HG03469 (cell line): ENCODE data around the gene GNA15.
"Not testable (repeated sequence)": the region's sequence is repeated elsewhere in the genome, so short reads cannot be mapped to it uniquely, and the experiment has no call there.

Experiments
- ATAC-seq: cut with Tn5 transposase; IDR thresholded peaks from one replicate; pipeline ENCODE4 v1.9.1; 2021; ENCODE audit warnings: mild to moderate bottlenecking, moderate library complexity, moderate number of reproducible peaks; ENCODE audit not compliant: unreplicated experiment

GNA15 gene

DNA sequence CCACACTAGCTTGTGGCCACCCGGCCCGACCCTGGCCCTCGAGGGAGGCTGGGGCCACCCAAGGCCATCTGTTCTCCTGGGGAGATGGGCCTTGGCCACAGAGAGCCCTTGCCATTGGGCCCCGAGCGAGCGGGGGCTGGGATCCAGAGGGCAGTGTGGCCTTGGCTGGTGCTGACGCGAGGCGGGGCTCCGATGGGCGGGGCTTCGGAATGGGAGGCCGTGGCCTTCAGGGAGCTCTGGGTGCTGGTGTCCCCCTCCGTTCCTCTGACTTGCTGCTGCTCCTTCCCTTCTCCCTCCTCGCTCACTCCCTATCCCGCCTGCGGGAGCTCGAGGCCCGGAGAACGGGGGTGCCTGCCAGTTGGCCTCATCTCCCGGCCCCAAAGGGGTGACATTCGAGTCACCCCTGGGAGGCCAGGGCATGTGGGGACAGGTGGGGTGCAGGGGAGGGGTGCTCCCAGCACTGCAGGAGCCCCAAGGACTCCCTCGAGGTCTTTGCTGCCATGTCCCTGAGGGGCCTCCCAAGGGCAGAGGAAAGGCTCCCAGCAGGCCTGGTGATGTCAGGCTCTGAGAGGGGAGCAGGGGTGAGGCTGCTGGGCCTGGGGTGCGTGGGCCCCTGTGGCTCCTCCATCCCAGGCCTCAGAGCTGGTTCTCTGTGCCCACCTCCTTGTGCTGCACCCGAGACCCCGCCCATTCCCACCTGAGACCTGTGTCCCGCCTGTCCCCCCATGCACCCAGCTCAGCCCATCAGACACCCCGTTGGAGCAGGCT, 54.1 kb downstream of the GNA15 start:
- ATAC-seq, result no peak

- ATAC-seq, result no peak
These were observed 54.6 kb downstream of the GNA15 start for GRCh38 chr19:3190470-3190770.

- ATAC-seq, result no peak
These were observed 55.3 kb downstream of the GNA15 start for GRCh38 chr19:3190921-3191805.

DNA sequence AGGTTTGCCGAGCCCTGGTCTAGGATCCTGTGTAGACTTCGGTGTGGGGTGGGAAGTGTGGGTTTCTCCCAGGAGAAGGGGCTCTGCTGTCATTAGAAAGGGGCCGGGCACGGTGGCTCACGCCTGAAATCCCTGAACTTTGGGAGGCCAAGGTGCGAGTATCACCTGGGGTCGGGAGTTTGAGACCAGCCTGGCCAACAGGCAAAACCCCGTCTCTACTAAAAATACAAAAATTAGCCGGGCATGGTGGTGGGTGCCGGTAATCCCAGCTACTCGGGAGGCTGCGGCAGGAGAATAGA, 55.9 kb downstream of the GNA15 start:
- not testable (repeated sequence) for ATAC-seq

GRCh38 chr19:3192228-3192635, 56.4 kb downstream of the GNA15 start:
- no peak for ATAC-seq

DNA sequence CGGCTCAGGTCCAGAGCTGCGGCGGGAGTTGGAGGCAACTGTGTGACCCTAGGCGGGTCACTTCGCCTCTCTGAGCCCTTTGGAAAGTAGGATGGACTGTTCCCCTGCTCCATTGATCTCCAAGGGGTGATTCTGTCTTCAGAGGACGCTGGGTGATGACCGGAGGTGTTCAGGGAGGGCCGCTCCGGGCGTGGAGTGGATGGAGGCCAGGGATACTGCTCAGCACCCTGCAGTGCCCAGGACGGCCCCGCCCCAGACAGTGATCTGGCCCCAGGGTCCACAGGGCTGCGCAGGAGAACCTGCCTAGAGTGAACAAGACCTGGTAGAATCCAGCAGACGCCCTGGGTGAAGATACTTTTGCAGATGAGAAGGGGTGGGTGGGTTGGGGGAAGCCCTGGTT, 56.9 kb downstream of the GNA15 start:
- no peak for ATAC-seq

GRCh38 chr19:3193256-3194105, 57.6 kb downstream of the GNA15 start:
- no peak for ATAC-seq

DNA sequence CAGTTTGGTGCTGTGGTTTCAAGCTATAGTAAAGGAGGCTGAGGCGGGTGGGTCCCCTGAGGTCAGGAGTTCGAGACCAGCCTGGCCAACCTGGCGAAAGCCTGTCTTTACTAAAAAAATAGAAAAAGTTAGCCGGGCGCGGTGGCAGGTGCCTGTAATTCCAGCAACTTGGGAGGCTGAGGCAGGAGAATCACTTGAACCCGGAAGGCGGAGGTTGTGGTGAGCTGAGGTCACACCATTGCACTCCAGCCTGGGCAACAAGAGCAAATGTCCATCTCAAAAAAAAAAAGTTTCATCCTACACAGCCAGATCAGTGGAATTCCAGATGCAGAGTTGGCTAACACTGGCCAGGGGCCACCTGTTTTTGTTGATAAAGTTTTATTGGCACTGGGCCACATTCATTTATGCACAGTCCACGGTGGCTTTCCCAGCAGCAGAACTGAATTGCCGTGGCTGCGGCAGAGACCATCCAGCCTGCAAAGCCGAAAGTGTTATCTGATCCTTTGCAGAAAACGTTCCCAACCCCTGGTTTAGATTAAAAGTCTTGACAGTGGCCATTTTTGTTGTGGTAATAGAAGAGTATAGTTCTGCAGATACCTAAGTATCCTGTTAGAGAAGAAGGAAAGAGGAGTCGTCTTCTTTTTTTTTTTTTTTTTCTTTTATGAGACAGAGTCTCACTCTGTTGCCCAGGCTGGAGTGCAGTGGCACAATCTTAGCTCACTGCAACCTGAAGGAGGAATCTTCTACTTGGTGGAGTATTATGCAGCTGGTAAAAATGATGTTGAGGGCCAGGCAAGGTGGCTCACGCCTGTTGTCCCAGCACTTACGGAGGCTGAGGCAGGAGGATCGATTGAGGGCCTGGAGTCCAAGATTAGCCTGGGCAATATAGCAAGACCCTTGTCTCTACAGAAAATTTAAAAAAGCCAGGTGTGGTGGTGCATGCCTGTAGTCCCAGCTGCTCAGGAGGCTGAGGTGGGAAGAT, 58.6 kb downstream of the GNA15 start:
- no peak for ATAC-seq

GRCh38 chr19:3196064-3196932, 60.5 kb downstream of the GNA15 start:
- ATAC-seq, result no peak

DNA sequence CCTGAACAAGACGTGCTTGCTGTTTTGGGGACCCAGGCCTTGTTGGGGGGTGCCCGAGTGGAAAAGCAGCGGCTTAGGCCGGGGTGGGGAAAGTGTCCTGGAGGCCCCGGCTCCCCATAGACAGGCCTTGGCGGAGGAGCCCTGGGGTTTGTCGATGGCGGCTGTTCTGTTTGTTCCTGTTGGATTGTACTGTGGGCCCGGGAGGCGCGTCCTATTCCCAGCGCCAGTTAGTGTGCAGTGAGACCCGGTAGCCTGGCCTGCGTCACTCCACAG, 61.0 kb downstream of the GNA15 start:
- no peak for ATAC-seq

- no peak for ATAC-seq
These were observed 63.3 kb downstream of the GNA15 start for GRCh38 chr19:3198901-3199700.

GRCh38 chr19:3201072-3201700, 65.4 kb downstream of the GNA15 start:
- ATAC-seq, result no peak

DNA sequence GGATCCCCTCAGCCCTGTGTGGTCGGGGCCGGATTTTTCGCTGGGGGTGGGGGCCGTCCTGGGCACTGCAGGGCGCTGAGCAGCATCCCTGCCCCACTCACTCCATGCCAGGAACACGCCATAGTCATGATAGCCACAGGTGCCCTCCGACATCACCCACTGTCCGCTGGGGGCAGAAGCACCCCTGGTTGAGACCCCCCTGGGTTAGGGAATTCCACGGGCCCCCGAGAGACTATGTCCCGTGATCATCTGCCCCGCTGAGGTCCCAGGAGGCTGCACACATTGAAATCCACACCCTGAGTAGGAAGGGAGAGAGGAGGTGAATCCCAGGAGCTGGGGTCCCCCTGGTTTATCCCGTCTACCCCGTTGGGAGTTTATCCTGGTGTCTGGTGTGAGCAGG, 66.1 kb downstream of the GNA15 start:
- no peak for ATAC-seq

GRCh38 chr19:3202346-3202745, 66.5 kb downstream of the GNA15 start:
- ATAC-seq, result no peak

- ATAC-seq, result not testable (repeated sequence)
These were observed 67.1 kb downstream of the GNA15 start for GRCh38 chr19:3202895-3203294.

- ATAC-seq, result no peak
These were observed 68.2 kb downstream of the GNA15 start for GRCh38 chr19:3203805-3204645.

- ATAC-seq, result no peak
These were observed 68.9 kb downstream of the GNA15 start for GRCh38 chr19:3204646-3205275.
